NOMO-1 treated with dmso at 0.1 percent for 144 hours (cell line): Measurements from ENCODE around the gene SOX18.

ENCODE experiments used
- DNase-seq: peaks from one replicate; lab custom pipeline; 2025; ENCODE audit not compliant: unreplicated experiment; lab: John Stamatoyannopoulos, UW

SOX18 gene

DNA sequence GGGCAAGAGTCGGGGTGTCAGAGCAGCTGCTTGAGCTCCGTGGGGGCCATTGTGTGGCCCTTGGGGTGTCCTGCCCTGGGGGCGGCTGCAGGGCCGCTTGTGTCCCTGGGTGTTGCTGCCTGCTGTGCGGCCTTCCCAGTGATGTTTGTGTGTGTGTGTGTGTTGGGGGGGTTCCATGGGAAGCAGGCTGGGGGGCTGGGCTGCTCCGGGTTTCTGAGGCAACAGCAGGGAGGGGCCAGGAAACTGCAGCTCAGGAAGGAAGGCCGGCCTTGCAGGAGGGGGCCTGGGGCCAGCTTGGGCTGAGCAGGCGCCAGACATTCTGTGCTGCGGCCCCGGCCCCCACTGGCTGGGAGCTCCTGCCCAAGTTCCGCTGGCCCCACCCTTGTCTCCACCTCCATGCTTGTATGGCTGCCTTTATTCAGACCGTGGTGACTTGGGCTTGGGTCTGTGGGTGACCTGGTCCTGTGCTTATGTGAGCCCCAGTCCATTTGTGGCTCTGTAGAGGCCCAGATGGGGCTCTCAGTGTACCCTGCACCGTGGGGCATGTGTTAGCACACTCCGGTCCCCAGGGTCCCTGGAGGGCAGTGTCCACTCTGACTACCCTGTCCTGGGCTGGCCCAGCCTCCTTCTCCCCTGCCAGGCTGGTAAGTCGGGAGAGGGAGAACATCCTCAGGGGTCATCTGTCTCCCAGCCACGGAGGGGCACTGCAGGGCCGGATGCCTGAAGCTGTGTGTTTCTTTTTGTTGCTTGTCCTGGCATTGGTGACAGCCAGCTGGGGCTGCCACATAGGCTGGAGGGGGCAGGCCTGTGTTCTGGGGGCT is 4.6 kb upstream of the SOX18 start:
- DNase-seq: no peak

DNA sequence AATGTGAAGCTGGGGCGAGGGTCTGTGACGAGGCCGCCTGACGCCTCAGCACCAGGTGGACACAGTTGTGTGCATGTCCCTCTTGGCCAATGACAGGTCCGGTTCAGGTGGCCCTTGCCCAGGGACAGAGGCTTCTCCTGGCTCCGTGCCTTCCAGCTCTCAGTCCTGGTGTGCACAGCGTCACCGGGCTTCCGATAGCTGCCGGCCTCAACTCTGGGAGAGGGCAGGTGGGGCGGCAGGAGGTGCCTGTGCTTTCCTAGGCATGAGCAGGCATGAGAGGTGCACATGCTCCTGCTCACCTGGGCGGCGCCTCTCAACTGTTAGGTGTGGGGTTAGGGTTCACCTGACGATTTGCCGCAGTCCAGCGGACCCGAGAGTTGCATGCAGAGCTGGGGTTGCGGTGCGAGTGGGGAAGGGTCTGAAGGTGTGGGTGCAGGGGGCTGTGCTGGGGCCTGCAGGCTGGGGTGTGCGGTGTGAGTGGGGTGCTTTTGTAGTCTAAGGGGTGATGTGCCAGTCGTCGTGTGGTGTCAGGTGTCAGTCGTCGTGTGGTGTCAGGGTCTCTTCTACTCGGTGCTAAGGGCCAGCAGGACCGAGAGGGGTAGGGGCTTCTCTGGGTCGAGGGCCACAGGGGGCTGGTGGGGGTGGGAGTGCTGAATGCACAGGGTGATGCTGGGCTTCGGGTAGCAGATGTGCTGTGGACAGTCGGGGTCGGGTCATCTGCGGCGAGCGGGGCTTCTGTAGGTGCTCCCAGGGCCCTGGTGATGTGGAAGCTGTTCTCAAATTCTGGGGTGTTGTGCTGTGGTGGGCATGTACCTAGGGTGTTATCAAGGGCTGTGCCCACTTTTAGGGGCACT is 3.8 kb upstream of the SOX18 start:
- no peak for DNase-seq

DNA sequence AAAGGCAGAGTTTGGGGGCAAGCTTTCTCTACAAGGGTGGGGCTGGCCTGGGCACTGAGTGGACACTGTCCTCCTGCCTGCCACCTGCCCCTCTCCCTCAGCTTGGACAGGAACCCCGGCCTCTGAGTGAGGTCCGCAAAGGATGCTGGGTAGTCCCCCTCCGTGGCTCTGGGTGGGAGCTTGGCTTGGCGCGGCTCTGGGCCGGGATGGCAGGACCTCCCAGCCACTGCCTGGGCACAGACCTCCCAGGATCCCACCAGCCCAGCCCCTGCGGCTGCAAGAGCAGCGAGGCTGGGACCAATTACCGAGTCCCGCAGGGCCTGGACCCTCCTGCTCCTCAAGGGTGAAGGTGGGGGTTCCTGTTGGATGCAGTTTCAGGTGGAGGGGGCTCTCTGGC is 2.9 kb upstream of the SOX18 start:
- no peak for DNase-seq

DNA sequence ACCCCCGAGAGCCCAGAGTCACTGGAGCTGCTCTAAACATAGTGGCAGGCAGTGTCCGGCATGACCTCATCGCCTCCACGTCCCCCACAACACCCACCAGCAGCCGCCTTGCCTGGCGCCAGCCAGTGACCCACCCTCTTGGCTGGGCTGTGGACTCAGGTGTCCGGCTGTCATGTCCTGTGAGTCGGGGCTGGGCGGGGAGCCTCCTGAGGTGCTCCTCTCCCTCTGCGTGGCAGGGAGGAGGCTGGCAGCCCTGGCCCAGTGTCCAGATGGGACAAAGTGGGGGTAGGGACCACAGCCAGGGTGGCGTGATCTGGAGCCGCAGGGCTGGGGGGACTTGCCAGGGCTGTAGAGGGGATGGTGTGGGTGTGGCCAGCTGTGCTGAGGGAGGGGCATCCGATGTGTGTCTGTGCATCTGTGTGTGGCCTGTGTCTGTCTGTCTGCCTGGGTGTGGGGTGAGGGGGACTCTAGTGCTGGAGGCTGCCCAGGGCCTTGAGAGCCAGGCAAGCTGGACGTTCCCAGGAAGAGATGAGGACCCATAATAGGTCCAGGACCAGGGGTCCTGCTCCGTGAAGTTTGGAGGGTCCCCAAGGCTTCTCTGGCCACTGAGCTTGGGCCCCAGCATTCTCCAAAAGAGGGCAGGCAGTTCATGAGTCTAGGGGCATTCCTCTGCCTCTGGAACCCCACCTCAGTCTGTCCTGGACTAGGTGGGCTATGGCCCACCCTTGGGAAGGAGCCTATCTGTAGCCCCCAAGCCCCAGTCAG is 2.3 kb upstream of the SOX18 start:
- no peak for DNase-seq

DNA sequence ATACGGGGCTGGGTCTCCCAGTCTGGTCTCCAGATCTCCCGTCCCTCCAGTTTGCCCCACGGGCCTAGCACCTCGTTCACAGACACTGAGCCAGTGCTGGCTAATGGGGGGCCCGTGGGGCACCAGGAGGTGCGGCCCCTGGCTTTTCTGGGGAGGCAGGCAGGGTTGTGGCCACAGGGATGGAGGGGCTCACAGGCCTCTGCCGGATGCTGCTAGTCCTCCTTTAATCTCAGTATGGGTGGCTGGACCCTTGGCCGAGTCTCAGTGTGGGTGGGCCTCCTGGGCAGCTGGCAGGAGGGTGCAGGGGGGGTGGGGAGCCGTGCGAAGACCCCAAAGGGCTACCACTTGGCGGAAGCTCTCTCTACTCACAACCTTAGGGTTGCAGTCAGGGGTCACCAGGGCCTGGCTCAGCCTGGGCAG is 1.6 kb upstream of the SOX18 start:
- no peak for DNase-seq

DNA sequence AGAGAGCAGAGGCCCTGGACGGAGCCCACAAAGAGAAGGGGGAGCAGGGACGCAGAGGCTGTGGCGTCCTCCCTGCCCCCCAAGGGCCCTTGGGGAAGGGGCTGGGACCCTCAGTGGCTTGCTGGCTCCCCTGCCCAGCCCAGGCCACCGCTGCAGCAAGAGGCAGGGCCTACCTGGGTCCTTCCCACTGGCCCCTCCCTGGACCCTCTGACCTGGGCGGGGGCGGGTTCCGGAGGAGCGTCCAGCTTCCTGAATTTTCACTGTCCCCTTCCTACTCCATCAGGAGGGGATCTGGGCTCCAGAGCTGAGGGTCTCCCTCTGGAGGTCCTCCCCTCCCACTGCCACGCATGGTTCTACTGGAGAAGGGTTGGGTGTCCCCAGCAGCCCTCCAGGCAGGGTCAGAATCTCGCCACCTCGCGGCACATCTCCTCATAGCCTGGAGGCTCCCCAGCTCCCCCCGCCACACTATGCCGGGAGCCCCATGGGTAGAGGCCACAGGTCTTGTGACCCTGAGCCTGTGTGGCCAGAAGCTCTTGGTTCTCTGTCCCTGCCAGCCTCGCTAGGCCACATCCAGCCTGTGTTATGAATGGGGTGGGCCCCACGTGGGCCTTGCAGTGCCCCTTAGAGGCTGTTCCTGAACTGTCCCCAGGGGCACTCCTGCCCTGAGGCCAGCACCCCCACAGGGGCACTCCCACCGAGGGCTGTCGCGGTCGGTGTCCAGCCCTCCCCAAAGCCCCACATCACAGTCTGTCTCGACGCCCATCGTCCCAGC is 1.0 kb upstream of the SOX18 start:
- no peak for DNase-seq

DNA sequence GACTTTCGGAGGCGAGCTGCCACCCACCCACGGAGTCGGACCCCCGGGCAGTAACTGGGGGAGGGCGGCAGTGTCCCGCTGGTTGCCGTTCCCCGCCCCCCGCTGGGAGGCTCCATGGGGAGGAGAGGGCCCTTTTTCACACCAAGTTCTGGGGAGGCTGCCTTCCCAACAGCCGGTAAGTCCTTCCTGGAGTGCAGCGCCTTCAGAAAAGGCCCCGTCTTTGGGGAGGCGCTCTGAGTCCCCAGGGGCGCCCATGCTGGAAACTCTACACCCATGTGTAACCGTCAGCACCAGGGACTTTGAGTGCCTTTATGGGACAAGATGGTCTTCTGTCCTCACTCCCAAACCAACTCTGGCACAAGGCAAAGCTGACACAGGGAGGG is 430 bp upstream of the SOX18 start:
- no peak for DNase-seq

DNA sequence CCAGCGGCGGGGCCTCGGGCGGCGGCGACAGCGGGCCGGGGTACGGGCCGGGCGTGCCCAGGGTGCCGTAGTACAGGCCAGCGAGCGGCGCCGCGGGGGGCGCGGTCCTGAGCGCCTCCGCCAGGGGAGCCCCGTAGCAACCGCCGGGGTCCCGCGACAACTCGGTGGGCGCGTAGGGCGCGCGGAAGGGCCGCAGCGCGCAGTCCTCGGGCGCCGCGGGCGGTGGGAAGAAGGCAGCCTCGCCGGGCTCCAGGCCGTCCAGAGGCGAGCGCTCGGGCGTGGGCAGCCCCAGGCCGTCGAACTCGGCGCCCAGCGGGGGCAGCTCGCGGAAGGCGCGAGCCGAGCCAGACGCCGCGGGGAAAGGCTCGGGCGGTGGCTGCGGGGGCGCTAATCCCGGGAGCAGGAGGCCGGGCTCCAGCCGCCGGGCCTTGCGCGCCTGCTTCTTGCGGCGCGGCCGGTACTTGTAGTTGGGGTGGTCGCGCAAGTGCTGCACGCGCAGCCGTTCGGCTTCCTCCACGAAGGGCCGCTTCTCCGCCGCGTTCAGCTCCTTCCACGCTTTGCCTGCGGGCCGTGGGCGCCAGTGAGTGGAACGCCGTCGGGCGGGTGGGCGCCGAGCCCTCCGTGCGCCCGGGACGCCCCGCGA is 916 bp downstream of the SOX18 start:
- DNase-seq: no peak

DNA sequence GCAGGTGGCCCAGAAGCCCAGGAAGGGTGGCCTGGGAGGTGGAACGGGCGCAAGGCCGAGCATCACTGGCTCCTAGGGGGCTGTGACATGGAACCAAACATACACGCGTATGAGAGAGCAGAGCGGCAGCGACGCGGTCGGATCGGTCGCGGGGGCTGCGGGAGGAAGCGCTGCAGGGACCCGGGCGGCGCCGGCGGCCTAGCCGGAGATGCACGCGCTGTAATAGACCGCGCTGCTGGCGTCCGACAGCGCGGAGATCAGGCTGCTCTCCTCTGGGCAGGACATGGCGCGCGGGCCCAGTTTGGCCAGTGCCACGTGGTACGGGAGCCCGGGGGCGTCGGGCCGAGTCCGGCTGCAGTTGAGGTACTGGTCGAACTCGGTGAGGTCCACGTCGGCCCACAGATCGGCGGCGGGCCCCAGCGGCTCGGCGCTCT is 1.5 kb downstream of the SOX18 start:
- DNase-seq: no peak

DNA sequence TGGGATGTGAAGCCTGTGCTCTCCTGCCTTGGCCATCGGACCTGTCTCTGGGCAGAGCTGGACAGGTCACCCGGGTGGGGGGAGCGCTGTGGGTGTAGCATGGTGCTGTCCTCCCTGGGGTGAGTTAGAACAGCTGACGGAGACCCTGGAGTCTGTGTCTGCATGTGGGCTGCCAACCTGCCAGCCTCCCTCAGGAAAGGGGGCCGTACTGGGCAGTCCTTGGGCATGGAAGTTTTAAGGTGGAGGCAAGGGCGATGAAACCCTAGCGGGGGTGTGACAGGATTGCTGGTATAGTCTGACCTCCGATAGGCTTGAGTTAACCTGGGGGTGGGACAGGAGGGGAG is 2.4 kb downstream of the SOX18 start:
- no peak for DNase-seq

DNA sequence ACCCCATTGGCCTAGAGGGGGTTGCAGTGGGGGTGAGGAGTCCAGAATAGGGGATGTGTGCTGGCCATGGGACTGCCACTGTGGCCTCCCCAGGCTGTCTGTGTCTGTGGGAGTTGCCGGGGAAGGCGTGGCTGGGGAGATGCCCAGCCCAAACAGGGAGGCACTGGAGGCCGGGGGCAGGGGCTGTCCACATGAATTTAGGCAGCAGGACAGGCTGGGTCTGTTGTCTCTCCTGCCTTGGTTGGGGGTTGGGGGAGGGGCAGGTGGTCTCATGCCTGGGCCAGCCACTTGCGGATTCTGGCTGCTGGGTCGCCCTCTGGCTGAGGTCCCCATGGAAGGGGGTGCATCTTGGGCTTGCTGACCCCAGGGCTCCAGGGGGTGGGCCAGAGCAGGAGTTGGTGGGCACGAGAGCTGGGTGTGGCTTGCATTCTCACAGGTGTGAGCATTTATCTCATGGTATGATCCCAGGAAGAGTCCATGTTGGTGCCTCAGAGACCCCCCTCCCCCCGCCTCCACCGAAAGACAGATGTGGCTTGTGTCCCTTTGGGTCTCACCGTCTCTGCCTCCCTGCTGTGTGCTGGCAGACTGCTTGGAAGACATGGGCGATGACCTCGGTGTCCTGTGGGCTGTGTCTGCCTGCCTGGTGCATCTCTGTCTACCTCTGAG is 4.0 kb downstream of the SOX18 start:
- no peak for DNase-seq

DNA sequence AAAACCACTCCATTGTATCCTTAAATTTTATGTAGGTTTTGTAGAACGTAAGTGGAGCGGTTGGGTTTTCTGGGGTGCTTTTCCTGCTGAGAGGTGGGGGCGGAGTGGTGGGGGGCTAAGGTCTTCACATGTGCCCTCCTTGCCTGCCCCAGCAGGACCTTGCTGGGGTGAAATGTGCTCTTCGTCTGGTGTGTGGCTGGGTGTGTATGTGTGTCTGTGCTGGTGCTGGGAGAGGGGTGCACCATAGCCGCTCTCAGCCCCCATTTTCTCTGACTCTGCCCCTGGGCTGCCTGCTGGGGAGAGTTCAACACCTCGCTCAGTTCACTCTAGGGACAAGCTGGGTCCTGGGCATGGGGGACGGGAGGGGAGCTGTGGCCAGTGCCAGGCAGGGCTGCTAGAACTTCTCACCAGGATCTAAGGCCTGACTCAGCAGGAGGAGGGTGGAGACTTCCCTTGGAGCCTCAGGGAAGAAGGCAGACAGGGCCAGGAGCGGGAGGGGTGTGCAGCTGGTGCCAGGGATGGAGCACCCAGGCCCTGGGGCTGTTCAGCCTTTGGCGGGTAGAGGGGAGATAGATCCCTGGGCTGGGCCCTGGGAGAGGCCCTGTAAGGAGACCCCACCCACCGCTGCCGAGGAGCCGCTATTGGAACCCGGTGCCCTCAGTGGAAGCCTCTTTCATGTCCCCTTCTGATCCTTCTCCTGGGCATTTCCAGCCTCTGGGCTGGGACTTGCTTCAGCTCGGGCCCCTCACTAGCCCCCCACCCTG is 4.8 kb downstream of the SOX18 start:
- DNase-seq: no peak

DNA sequence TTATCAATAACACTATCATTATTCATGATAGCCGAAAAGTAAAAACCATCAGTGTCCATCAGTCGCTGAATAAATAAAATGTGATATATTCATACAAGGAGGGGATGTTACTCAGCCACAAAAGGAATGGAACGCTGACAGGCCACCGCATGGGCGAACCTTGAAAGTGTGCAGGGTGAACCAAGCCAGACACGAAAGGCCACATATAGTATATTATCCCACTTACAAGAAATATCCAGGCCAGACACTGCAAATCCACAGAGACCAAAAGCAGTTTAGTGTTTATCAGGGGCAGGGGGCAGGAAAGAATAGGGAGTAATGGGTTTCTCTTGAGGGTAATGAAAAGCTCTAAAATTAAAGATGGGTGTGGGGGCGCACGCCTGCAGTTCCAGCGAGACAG is 5.7 kb downstream of the SOX18 start:
- DNase-seq: no peak

DNA sequence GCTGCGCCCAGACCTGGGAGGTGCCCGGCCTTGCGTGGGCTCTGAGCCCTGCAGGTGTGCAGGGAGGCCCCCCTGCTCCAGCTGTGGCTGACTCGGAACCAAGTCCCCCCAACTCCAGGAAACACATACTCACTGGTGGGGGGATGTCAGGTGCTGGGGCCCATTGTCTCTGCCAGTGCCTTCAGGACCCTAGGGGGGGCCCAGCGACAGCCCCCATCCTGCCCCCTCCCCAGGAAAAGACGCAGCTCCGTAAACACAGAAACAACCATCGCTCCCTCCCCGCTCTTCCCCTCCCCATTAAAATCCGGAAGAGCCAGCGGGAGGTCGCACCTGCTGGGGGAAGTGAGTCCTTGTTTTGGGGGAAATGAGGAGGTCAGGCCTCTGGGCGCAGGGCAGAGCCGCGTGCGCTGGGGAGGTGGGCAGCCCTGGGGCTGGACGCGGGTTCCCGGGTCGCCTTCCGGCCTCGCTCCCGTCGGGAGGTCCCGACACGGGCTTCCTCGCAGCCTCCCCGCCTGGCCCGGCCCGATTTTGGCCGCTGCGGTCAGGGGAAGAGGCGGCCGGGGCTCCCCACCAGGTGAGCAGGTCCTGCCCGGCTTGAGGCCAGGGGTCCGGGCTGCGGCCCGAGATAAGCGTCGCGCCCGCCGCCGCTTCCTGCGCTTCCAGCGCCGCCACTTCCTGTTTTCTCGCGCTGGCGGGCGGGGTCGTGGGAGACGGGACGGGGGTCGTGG is 7.2 kb downstream of the SOX18 start:
- no peak for DNase-seq

DNA sequence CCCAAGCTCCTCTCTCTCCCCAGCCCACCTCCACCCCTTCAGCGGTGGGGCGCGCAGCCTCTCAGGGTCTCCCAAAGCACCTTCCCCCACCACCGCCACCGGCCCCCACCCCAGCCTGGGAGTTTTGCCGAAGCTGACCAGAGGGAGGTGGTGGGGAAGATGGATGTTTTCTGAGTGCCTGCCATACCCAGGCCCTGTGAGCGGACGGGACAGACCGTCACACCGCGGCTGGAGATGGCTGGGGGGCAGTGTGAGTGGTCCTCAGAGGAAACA is 7.7 kb downstream of the SOX18 start:
- DNase-seq: no peak

DNA sequence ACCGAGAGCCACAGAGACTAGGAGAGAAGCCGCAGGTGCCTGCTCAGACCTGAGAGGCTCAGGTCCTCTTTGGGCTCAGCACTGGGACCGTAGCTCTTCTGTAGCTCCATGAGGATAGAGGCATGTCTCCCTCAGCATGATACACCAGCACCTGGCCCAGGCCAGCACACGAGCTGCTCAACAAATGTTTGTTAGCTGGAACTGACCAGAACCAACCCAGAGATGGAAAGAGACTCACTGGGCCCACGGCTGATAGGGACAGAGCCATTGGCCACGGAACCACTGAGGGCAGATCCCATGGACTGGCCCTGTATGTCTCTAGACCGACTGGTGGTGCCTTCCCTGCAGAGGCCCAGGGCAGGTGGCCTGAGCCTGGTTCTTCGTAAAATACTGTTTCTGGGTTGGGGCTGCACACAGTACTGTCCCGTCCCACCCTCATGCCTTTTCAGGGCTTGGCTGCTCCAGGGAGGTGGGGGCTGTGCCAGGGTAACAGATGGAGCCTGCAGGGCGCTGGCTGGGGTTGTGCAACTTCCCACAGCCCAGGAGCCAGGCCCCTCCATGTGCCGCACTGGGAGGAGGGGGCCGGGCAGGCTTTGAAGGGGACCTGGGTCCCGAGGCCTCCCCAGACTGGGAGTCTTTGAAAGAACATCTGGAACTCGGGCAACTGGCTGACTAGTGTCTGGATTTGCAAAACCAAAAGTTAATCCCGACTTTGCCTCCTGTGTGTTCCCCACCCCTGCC is 8.2 kb downstream of the SOX18 start:
- DNase-seq: no peak

DNA sequence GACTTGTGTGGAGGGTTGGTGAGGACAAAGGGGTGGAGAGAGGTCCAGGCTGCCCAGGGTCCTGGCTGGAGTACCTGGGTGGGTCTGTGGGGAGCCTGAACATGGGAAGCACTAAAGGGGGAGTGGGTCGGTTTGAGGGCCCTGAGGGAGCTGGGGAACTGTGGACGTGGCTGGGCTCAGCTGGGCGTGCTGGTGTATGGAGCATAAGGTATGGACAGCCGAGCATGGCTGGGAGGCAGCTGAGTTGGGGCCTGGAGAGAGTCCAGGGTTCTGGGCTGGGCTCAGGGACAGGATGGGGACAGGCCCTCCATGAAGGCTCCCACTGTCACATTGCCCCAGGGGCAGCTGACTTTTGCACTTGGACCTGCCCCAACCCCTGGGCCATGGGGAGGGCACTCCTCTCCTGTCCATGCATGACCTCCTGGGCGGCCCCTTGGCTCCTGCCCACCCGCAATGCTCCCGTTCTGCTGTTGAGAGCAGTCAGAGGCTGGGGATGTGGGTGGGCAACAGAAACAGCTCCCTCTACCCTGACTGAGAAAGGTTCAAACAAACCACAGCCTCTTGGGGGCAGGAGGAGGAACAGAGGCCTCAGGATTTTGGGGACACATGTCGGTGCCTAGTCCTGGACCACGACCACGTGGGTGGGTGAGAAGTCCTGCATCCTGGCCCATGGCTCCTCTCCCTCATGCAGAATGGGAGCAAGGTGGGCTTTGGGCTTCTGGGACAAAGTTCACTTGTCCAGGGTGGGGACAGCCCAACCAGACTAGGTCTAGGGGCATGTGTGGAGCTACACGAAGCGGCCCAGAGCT is 9.0 kb downstream of the SOX18 start:
- no peak for DNase-seq
